Measurements from ENCODE around the gene IL12RB2. TPM values are rescaled to one million over a fixed set of nuclear protein-coding genes. Genes with fewer than 3 reads are reported as not detected.

Gene IL12RB2
- total and polyA plus RNA-seq, 2 of the 13 experiments (the other 11 are each of a cell fraction or from before 2014, with no cell fraction given) = not detected

GRCh38 chr1:67429011-67429527, 121.4 kb downstream of the IL12RB2 start (continued):
- TF ChIP-seq ZNF431 (CRISPR knock-in tag; IDR thresholded peaks at IDR 0.05; ENCODE audit: borderline replicate concordance, low read depth) (no peak), ZBTB33 (CRISPR knock-in tag; IDR thresholded peaks at IDR 0.05) (no peak), SIN3A (IDR thresholded peaks at IDR 0.05; ENCODE audit: borderline replicate concordance, low read depth, low read length) (peak; percentile 66), EP300 (IDR thresholded peaks at IDR 0.05; ENCODE audit: low read depth in 2 of 2, low read length in 2 of 2) (no peak), EP300 (CRISPR knock-in tag; IDR thresholded peaks at IDR 0.05; ENCODE audit: borderline replicate concordance) (no peak), RORA (CRISPR knock-in tag; IDR thresholded peaks at IDR 0.05) (no peak), MYPOP (CRISPR knock-in tag; IDR thresholded peaks at IDR 0.05) (0 out of 2 replicates have a peak, but pooled peaks have one; percentile 10), ZNF781 (CRISPR knock-in tag; IDR thresholded peaks at IDR 0.05; ENCODE audit: borderline replicate concordance, not compliant biosample characterization) (no peak), AKNA (CRISPR knock-in tag; IDR thresholded peaks at IDR 0.05; ENCODE audit: borderline replicate concordance) (no peak), MTA1 (CRISPR knock-in tag; IDR thresholded peaks at IDR 0.05; ENCODE audit: borderline replicate concordance) (no peak), PRMT3 (CRISPR knock-in tag; IDR thresholded peaks at IDR 0.05; ENCODE audit: borderline replicate concordance, low read depth) (no peak; the same call in 1 of the 2 replicates), DDIT3 (CRISPR knock-in tag; IDR thresholded peaks at IDR 0.05) (no peak), DNMT1 (CRISPR knock-in tag; IDR thresholded peaks at IDR 0.05) (no peak), IKZF1 (IDR thresholded peaks at IDR 0.05) (no peak), RARG (CRISPR knock-in tag; IDR thresholded peaks at IDR 0.05; ENCODE audit: low read depth) (no peak), THAP11 (CRISPR knock-in tag; IDR thresholded peaks at IDR 0.05) (peak; percentile 13; the same call in 1 of the 2 replicates), MED13 (CRISPR knock-in tag; IDR thresholded peaks at IDR 0.05) (no peak), MEF2D (CRISPR knock-in tag; IDR thresholded peaks at IDR 0.05) (no peak), ZNF549 (CRISPR knock-in tag; IDR thresholded peaks at IDR 0.05) (no peak), ZBTB49 (CRISPR knock-in tag; IDR thresholded peaks at IDR 0.05; ENCODE audit: borderline replicate concordance) (no peak)
